ENCODE results near the gene CIDEA.

GRCh38 chr18:12253663-12254135 is 462 bp upstream of the CIDEA start:
- no peak for TF ChIP-seq POLR2A (IDR thresholded peaks at IDR 0.05; ENCODE audit: low read depth, low read length)
- no peak for TF ChIP-seq TAF1 (IDR thresholded peaks at IDR 0.05; ENCODE audit: borderline replicate concordance, low read depth, low read length)
- TF ChIP-seq POLR2AphosphoS5 (IDR thresholded peaks at IDR 0.05; ENCODE audit: low read depth, low read length): no peak

Data from GM12892 (cell line).